Mesodermal cell (in vitro differentiated cells): Measurements from ENCODE around the gene RREB1.

ENCODE experiments used
- H3K27ac ChIP-seq: 2 replicates; pipeline ENCODE4 v1.7.0; 2013; ENCODE audit warnings: mild to moderate bottlenecking, low read depth, low read length, moderate library complexity; ENCODE audit not compliant: severe bottlenecking
- H3K36me3 ChIP-seq: 2 replicates; pipeline ENCODE4 v1.7.1; 2013; ENCODE audit warnings: mild to moderate bottlenecking, low read length, moderate library complexity; ENCODE audit not compliant: control insufficient read depth, insufficient read depth
- H3K4me1 ChIP-seq: one replicate; pipeline ENCODE4 v1.7.1; 2013; ENCODE audit warnings: mild to moderate bottlenecking, low read length; ENCODE audit not compliant: insufficient read depth, control insufficient read depth, poor library complexity, severe bottlenecking
- H3K4me3 ChIP-seq: 2 replicates; pipeline ENCODE4 v1.7.0; 2013; ENCODE audit warnings: low read length, control low read depth, mild to moderate bottlenecking; ENCODE audit not compliant: insufficient read depth, poor library complexity, severe bottlenecking; ENCODE audit errors: extremely low read depth
- H3K9me3 ChIP-seq: 2 replicates; pipeline ENCODE4 v1.7.1; 2013; ENCODE audit warnings: mild to moderate bottlenecking, low read length, moderate library complexity; ENCODE audit not compliant: control insufficient read depth
- WGBS, 2 experiments: methylation state at CpG; one replicate each; pipeline ENCODE4 v1.1.5; 2013; ENCODE audit warnings: missing lambda C conversion rate in 2 of 2; ENCODE audit not compliant: insufficient coverage in 2 of 2; 5-methylcytosine and 5-hydroxymethylcytosine counted together

RREB1 gene

GRCh38 chr6:7125290-7125689, 17.5 kb downstream of the RREB1 start:
- H3K4me1 ChIP-seq, result no peaks in the 10 kb centered on the region
- WGBS, 2 experiments, result 100% methylated on average over 1 of the region's 1 CpG; no CpG with 5 or more reads in 1 of the 2 experiments
- no peak overlapping the region for H3K27ac ChIP-seq

GRCh38 chr6:7126754-7127153, 19.0 kb downstream of the RREB1 start:
- 88 to 91% methylated on average over 4 of the region's 4 CpGs for WGBS, 2 experiments

More at GRCh38 chr6:7125290-7125689, 17.5 kb downstream of the RREB1 start:
- peaks cover 40% of the 10 kb centered on the region for H3K36me3 ChIP-seq
- H3K9me3 ChIP-seq, result no peaks in the 10 kb centered on the region
- no peak overlapping the region for H3K4me3 ChIP-seq

GRCh38 chr6:7127680-7128079, 19.9 kb downstream of the RREB1 start:
- Histone ChIP-seq H3K36me3 (peaks cover 38% of the 10 kb centered on the region), H3K4me3 (no peak overlapping the region), H3K27ac (no peak overlapping the region), H3K4me1 (no peaks in the 10 kb centered on the region), H3K9me3 (no peaks in the 10 kb centered on the region)
- 93 to 96% methylated on average over 4 of the region's 5 CpGs for WGBS, 2 experiments

More at GRCh38 chr6:7126754-7127153, 19.0 kb downstream of the RREB1 start:
- H3K36me3 ChIP-seq, result peaks cover 42% of the 10 kb centered on the region
- no peaks in the 10 kb centered on the region for H3K9me3 ChIP-seq
- no peak overlapping the region for H3K4me3 ChIP-seq
- no peaks in the 10 kb centered on the region for H3K4me1 ChIP-seq
- H3K27ac ChIP-seq, result no peak overlapping the region

GRCh38 chr6:7129360-7129759, 21.6 kb downstream of the RREB1 start:
- Histone ChIP-seq H3K4me1 (no peaks in the 10 kb centered on the region), H3K36me3 (peaks cover 34% of the 10 kb centered on the region), H3K4me3 (no peak overlapping the region), H3K9me3 (no peaks in the 10 kb centered on the region), H3K27ac (no peak overlapping the region)
- WGBS, 2 experiments, result 96 to 100% methylated on average over 4 to 6 of the region's 6 CpGs

GRCh38 chr6:7129784-7130569, 22.2 kb downstream of the RREB1 start:
- WGBS, 2 experiments, result 95 to 98% methylated on average over 6 to 9 of the region's 9 CpGs
- Histone ChIP-seq H3K4me1 (no peaks in the 10 kb centered on the region), H3K9me3 (no peaks in the 10 kb centered on the region), H3K36me3 (peaks cover 30% of the 10 kb centered on the region), H3K27ac (no peak overlapping the region), H3K4me3 (no peak overlapping the region)

GRCh38 chr6:7131390-7131789, 23.6 kb downstream of the RREB1 start:
- Histone ChIP-seq H3K4me3 (no peak overlapping the region), H3K4me1 (no peaks in the 10 kb centered on the region), H3K27ac (no peak overlapping the region), H3K9me3 (no peaks in the 10 kb centered on the region), H3K36me3 (peaks cover 21% of the 10 kb centered on the region)
- WGBS, 2 experiments, result 100% methylated on average over 3 of the region's 3 CpGs; no CpG with 5 or more reads in 1 of the 2 experiments

- peaks cover 10% of the 10 kb centered on the region for H3K4me1 ChIP-seq
- 94 to 100% methylated on average over 3 to 5 of the region's 8 CpGs for WGBS, 2 experiments
- peaks cover 21% of the 10 kb centered on the region for H3K36me3 ChIP-seq
- no peak overlapping the region for H3K4me3 ChIP-seq
- H3K9me3 ChIP-seq, result no peaks in the 10 kb centered on the region
- no peak overlapping the region for H3K27ac ChIP-seq
These were observed 24.8 kb downstream of the RREB1 start for GRCh38 chr6:7132398-7133035.

GRCh38 chr6:7134999-7135745, 27.4 kb downstream of the RREB1 start:
- 94 to 100% methylated on average over 1 to 2 of the region's 4 CpGs for WGBS, 2 experiments
- Histone ChIP-seq H3K9me3 (no peaks in the 10 kb centered on the region), H3K36me3 (peaks cover 14% of the 10 kb centered on the region), H3K4me1 (peaks cover 14% of the 10 kb centered on the region), H3K27ac (no peak overlapping the region), H3K4me3 (no peak overlapping the region)

GRCh38 chr6:7135755-7136154, 28.0 kb downstream of the RREB1 start:
- H3K27ac ChIP-seq, result no peak overlapping the region
- H3K9me3 ChIP-seq, result no peaks in the 10 kb centered on the region
- no peak overlapping the region for H3K4me3 ChIP-seq
- H3K4me1 ChIP-seq, result peaks cover 14% of the 10 kb centered on the region
- H3K36me3 ChIP-seq, result peaks cover 14% of the 10 kb centered on the region

- peaks cover 20% of the 10 kb centered on the region for H3K4me1 ChIP-seq
- H3K4me3 ChIP-seq, result no peak overlapping the region
- H3K36me3 ChIP-seq, result peaks cover 10% of the 10 kb centered on the region
- WGBS, 2 experiments, result 66 to 100% methylated on average over 4 to 5 of the region's 8 CpGs
- H3K27ac ChIP-seq, result peak overlapping the region; percentile 43
- H3K9me3 ChIP-seq, result no peaks in the 10 kb centered on the region
These were observed 29.1 kb downstream of the RREB1 start for GRCh38 chr6:7136859-7137334.
